K562 (cell line): Measurements from ENCODE around the gene FAM174C. TPM values are rescaled to one million over a fixed set of nuclear protein-coding genes. Genes with fewer than 3 reads are reported as not detected.

Source experiments
- ATAC-seq: fragments of 200-7000 bp; cut with Tn5 transposase; 3 replicates; pipeline ENCODE4 v1.9.1; 2020; ENCODE audit warnings: moderate library complexity
- BruUV-seq: library from RNA; stranded (reverse); fragments of 400-500 nt; replicated peaks from 2 replicates; lab custom pipeline; 2021; lab: Mats Ljungman, UMichigan
- CTCF ChIA-PET: fragments of 300-600 bp; formaldehyde crosslinking; extraction: SDS; loops from one replicate; lab custom pipeline; 2021; ENCODE audit warnings: low intra/inter-chr PET ratio; lab: Yijun Ruan, JAX
- POLR2A ChIA-PET: fragments of 300-600, 350-650 bp; sonication (Branson Sonifier 250); formaldehyde crosslinking; extraction: SDS; loops from one replicate; lab custom pipeline; 2021; ENCODE audit warnings: antibody characterized with exemption, inconsistent platforms; lab: Yijun Ruan, JAX
- DNase-seq, 4 experiments: peaks; one replicate each; pipeline versions ENCODE4 v3.0.0 to v3.0.0-alpha.2; 2011 to 2018; ENCODE audit warnings: low spot score in 3 of 4, mixed read lengths in 3 of 4; ENCODE audit errors: extremely low read depth in 1 of 4
- FAIRE-seq: peaks from 2 replicates; lab custom pipeline; 2011; peaks lifted over from hg19 to GRCh38; lab: Jason Lieb, UNC
- H2AFZ ChIP-seq: 2 replicates; pipeline ENCODE4 v1.6.0; 2011; ENCODE audit warnings: low read depth, low read length, control low read depth, inconsistent platforms
- H3K27ac ChIP-seq: fragments of 200-600 bp; 3 replicates; pipeline ENCODE4 v1.8.0; 2011; ENCODE audit warnings: low read depth, mild to moderate bottlenecking, control low read depth, inconsistent platforms, low read length, moderate library complexity, mixed read lengths; ENCODE audit errors: extremely low read depth
- H3K27me3 ChIP-seq, 2 experiments: fragments of 300-600 bp in 1 of 2; 2 replicates in 1 of 2; 3 replicates in 1 of 2; pipeline versions ENCODE4 v1.6.0 to v1.8.0; 2011; ENCODE audit warnings: inconsistent platforms in 2 of 2, low read length in 2 of 2, mild to moderate bottlenecking in 1 of 2, mixed read lengths in 1 of 2, moderate library complexity in 1 of 2; ENCODE audit not compliant: control insufficient read depth in 2 of 2, insufficient read depth in 2 of 2
- H3K36me3 ChIP-seq: fragments of 300-600 bp; 3 replicates; pipeline ENCODE4 v1.8.0; 2011; ENCODE audit warnings: mild to moderate bottlenecking, low read length, inconsistent platforms; ENCODE audit not compliant: control insufficient read depth, insufficient read depth
- H3K4me1 ChIP-seq, 2 experiments: fragments of 200-600 bp in 1 of 2; replicated peaks in 1 of 2; 2 replicates in 1 of 2; 3 replicates in 1 of 2; pipeline versions ENCODE4 v1.5.1 to v1.8.0; 2011; ENCODE audit warnings: inconsistent platforms in 2 of 2, low read length in 2 of 2, mild to moderate bottlenecking in 1 of 2, mixed read lengths in 1 of 2, moderate library complexity in 1 of 2; ENCODE audit not compliant: control insufficient read depth in 2 of 2, insufficient read depth in 2 of 2
- H3K4me2 ChIP-seq: 2 replicates; pipeline ENCODE4 v1.6.1; 2011; ENCODE audit warnings: low read length, control low read depth, inconsistent platforms, mixed read lengths; ENCODE audit not compliant: insufficient read depth
- H3K4me3 ChIP-seq: fragments of 200-600 bp; sonication (generic), shearing (Covaris generic); 2 replicates; pipeline ENCODE4 v1.5.1; 2016; ENCODE audit warnings: control low read depth, inconsistent platforms
- H3K79me2 ChIP-seq: fragments of 200-600 bp; 3 replicates; pipeline ENCODE4 v1.8.0; 2011; ENCODE audit warnings: low read length, inconsistent platforms; ENCODE audit not compliant: control insufficient read depth, insufficient read depth
- H3K9ac ChIP-seq, 2 experiments: 2 replicates each; pipeline versions ENCODE4 v1.6.0 to v1.6.1; 2011; ENCODE audit warnings: low read depth in 2 of 2, low read length in 2 of 2, control low read depth in 1 of 2, inconsistent platforms in 1 of 2, mild to moderate bottlenecking in 1 of 2, mixed read lengths in 1 of 2; ENCODE audit not compliant: insufficient read depth in 1 of 2
- H3K9me1 ChIP-seq: one replicate; pipeline ENCODE4 v1.6.0; 2011; ENCODE audit warnings: inconsistent platforms, mild to moderate bottlenecking, low read length, moderate library complexity; ENCODE audit not compliant: control insufficient read depth, insufficient read depth
- H3K9me3 ChIP-seq: replicated peaks from 2 replicates; pipeline ENCODE4 v1.5.1; 2011; ENCODE audit warnings: low read depth, low read length, inconsistent platforms; ENCODE audit not compliant: control insufficient read depth, insufficient read depth
- H4K20me1 ChIP-seq: replicated peaks from 2 replicates; pipeline ENCODE4 v1.6.1; 2011; ENCODE audit warnings: low read length, inconsistent platforms, mixed read lengths; ENCODE audit not compliant: control insufficient read depth, insufficient read depth
- AFF1 ChIP-seq, 2 experiments: fragments of 450-650 bp; IDR thresholded peaks; 2 replicates each; pipeline ENCODE4 v1.6.1; 2018; ENCODE audit warnings: mild to moderate bottlenecking in 2 of 2, low read depth in 1 of 2; ENCODE audit not compliant: partially characterized antibody in 2 of 2
- ARID4B ChIP-seq: sonication (generic); formaldehyde crosslinking; IDR thresholded peaks from 2 replicates; pipeline ENCODE4 v1.8.0; 2022; ENCODE audit warnings: mild to moderate bottlenecking, missing genetic modification reagents
- ATF1 ChIP-seq, 2 experiments: fragments of 450-650 bp in 1 of 2; IDR thresholded peaks; 2 replicates each; pipeline ENCODE4 v1.6.1; 2016; ENCODE audit warnings: missing compliant biosample characterization in 1 of 2, missing genetic modification characterization in 1 of 2
- CTBP1 ChIP-seq: fragments of 450-650 bp; IDR thresholded peaks from 2 replicates; pipeline ENCODE4 v1.6.1; 2016; ENCODE audit warnings: borderline replicate concordance
- EP400 ChIP-seq: fragments of 450-650 bp; IDR thresholded peaks from 2 replicates; pipeline ENCODE4 v1.6.1; 2017; ENCODE audit warnings: antibody characterized with exemption, mild to moderate bottlenecking, moderate library complexity
- ERF ChIP-seq: fragments of 450-650 bp; formaldehyde crosslinking; IDR thresholded peaks from 2 replicates; pipeline ENCODE4 v1.4.0; 2020; ENCODE audit warnings: mild to moderate bottlenecking, mixed read lengths
- GABPA ChIP-seq: fragments of 200-800 bp; sonication (Bioruptor generic); conservative IDR thresholded peaks from 2 replicates; pipeline ENCODE4 v1.6.1; 2016; ENCODE audit warnings: low read depth, missing genetic modification characterization, missing compliant biosample characterization
- GATAD2B ChIP-seq: fragments of 450-650 bp; IDR thresholded peaks from 2 replicates; pipeline ENCODE4 v1.6.1; 2017; ENCODE audit warnings: mild to moderate bottlenecking, borderline replicate concordance
- NR2C2 ChIP-seq, 2 experiments: fragments of 200-800 bp in 1 of 2; sonication (Bioruptor generic) in 1 of 2; sonication (generic) in 1 of 2; formaldehyde crosslinking in 1 of 2; IDR thresholded peaks; 2 replicates each; pipeline versions ENCODE4 v1.6.1 to v1.8.0; 2016 to 2022; ENCODE audit warnings: mild to moderate bottlenecking in 1 of 2, missing compliant biosample characterization in 1 of 2, missing genetic modification characterization in 1 of 2, missing genetic modification reagents in 1 of 2
- SIN3B ChIP-seq: fragments of 450-650 bp; IDR thresholded peaks from 2 replicates; pipeline ENCODE4 v1.6.1; 2017; ENCODE audit warnings: low read depth, mild to moderate bottlenecking, moderate library complexity
- SREBF1 ChIP-seq: fragments of 150-350 bp; IDR thresholded peaks from 2 replicates; pipeline ENCODE4 v1.6.1; 2014; ENCODE audit warnings: antibody characterized with exemption, low read depth, low read length, borderline replicate concordance
- WGBS: fragments of 100-300 bp; shearing (Covaris generic); methylation state at CpG from one replicate; pipeline ENCODE4 v1.1.6; 2016; ENCODE audit warnings: low coverage, mixed read lengths; ENCODE audit not compliant: insufficient coverage; ENCODE audit errors: missing lambda C conversion rate; 5-methylcytosine and 5-hydroxymethylcytosine counted together
- in situ Hi-C: fragments of 300-500 bp; cut with MboI; formaldehyde crosslinking; loops from 4 replicates; pipeline ENCODE4 v1.15.0; 2018; ENCODE audit warnings: inconsistent platforms, mixed read lengths
- intact Hi-C: fragments of 100-400 bp; cut with micrococcal nuclease; formaldehyde crosslinking; loops from 2 replicates; pipeline ENCODE4 v1.14.2; 2022
- polyA plus RNA-seq, 8 experiments: library from polyadenylated mRNA; depleted of rRNA in 4 of 8; stranded (reverse) in 5 of 8; unstranded in 3 of 8; fragments of >200 nt; fragmentation: Nextera tagmentation in 2 of 8; fragmentation: Illumina TruSeq in 1 of 8; extraction: Ambion mirVana in 2 of 8; extraction: Trizol in 1 of 8; gene quantifications; 2 replicates each; pipeline versions ENCODE4 v1.2.1 to v1.2.3, GENCODE V29; 2011 to 2014; ENCODE audit warnings: inconsistent platforms in 1 of 8, missing spikeins in 1 of 8
- total RNA-seq, 7 experiments: library from RNA; depleted of rRNA in 6 of 7; stranded (reverse); fragments of >200 nt in 6 of 7; fragmentation: Illumina TruSeq in 2 of 7; extraction: Trizol in 2 of 7; gene quantifications; 2 replicates each; pipeline versions ENCODE4 v1.2.1 to v1.2.3, GENCODE V29; 2011 to 2021; ENCODE audit warnings: low replicate concordance in 1 of 7

Gene FAM174C
- total and polyA plus RNA-seq, 9 of the 15 experiments (the other 6 are each of a cell fraction or from before 2014, with no cell fraction given): 0.66 to 89.6 (median 20.3) TPM

DNA sequence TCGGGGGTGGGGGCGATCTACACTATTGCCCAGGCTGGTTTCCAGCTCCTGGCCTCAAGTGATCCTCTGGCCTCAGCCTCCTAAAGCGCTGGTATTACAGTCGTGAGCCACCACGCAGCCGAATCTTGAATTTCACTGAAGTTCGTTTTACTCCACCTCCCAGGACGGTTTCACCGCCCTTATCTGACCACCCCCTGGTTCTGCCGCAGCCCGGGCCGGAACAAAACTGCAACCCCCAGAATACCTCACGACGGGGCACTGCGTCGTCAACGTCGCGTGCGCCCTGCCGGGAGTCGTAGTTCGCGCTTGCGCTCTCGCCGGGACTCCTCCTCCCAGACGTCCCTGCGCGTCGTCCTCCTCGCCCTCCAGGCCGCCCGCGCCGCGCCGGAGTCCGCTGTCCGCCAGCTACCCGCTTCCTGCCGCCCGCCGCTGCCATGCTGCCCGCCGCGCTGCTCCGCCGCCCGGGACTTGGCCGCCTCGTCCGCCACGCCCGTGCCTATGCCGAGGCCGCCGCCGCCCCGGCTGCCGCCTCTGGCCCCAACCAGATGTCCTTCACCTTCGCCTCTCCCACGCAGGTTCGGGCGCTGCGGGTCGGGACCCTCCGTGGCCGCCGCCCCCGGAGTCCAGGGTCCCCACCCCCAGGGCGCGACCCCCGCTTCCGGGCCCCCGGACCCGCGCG, 33.8 kb upstream of the FAM174C start, which contains the start of gene ATP5F1D:
Gene ATP5F1D, plus strand, starts transcription at position 335 of the 679 bp plus-strand sequence. Its CDS starts 100 bp downstream, at position 435.
- Histone ChIP-seq H3K9ac (peak within 1 kb of the TSS; percentile 86 to 98), H2AFZ (peak within 1 kb of the TSS; percentile 69), H3K4me3 (peak within 1 kb of the TSS; percentile 100), H3K4me2 (peak within 1 kb of the TSS; percentile 96), H3K4me1 (peaks cover 49 to 98% of the 10 kb centered on the region in 2 experiments), H3K27me3 (no peaks in the 10 kb centered on the region), H3K9me3 (no peaks in the 10 kb centered on the region), H4K20me1 (0 out of 2 replicates have a peak, but pooled peaks cover 5% of the 10 kb centered on the region), H3K79me2 (peaks cover 50% of the 10 kb centered on the region), H3K36me3 (peaks cover 38% of the 10 kb centered on the region; the same call in 2 of the 3 replicates), H3K9me1 (peaks cover 4% of the 10 kb centered on the region), H3K27ac (peak within 1 kb of the TSS; percentile 89)
- DNase-seq: peak; percentile 74 to 98 (median 86)
- CTCF ChIA-PET: interaction anchor here (3.1 to 4.8 kb wide), 3 partner anchors 26 to 320 kb away, joined by 21 to 51 read pairs (median 29); no protein-coding TSS in a partner anchor
- intact Hi-C loops: loop anchor here (2.0 to 5.0 kb wide), 2 partner anchors 129 to 379 kb away; no protein-coding TSS in a partner anchor
- peak; percentile 73 for ATAC-seq
- under 1% methylated on average over 61 of the region's 79 CpGs for WGBS
- POLR2A ChIA-PET: interaction anchor here (0.6 to 5.6 kb wide), 7 partner anchors 10 to 751 kb away, joined by 3 to 90 read pairs (median 3); partner anchors contain the start of gene CIRBP
- BruUV-seq: no TSS peak
- peak; percentile 98 for FAIRE-seq
- in situ Hi-C loops: loop anchor here (5.0 to 25.0 kb wide), 2 partner anchors 319 to 479 kb away; partner anchors contain the start of gene MISP
- TF ChIP-seq ERF (CRISPR knock-in tag): 0 out of 2 replicates have a peak, but pooled peaks have one; percentile 69
- peak; percentile 88; the same call in 1 of the 2 replicates for TF ChIP-seq SREBF1
- TF ChIP-seq GATAD2B: peak; percentile 93; the same call in 1 of the 2 replicates
- TF ChIP-seq CTBP1: peak; percentile 80; the same call in 1 of the 2 replicates
- TF ChIP-seq AFF1 (IDR thresholded peaks at IDR 0.05; ENCODE audit: low read depth in 1 of 2, partially characterized antibody in 2 of 2): peak in 1 of 2 experiments; percentile 96
- TF ChIP-seq EP400: peak; percentile 18; the same call in 1 of the 2 replicates
- peak; percentile 78 for TF ChIP-seq ATF1 (CRISPR knock-in tag; IDR thresholded peaks at IDR 0.05)
- peak; percentile 96 for TF ChIP-seq ATF1 (tag; IDR thresholded peaks at IDR 0.05)
- peak; percentile 69 for TF ChIP-seq SIN3B
- TF ChIP-seq ARID4B (CRISPR knock-in tag): peak; percentile 13; the same call in 1 of the 2 replicates
- TF ChIP-seq GABPA (tag): peak; percentile 83
- TF ChIP-seq NR2C2 (CRISPR knock-in tag; IDR thresholded peaks at IDR 0.05): peak; percentile 75; the same call in 1 of the 2 replicates
- TF ChIP-seq NR2C2 (tag; IDR thresholded peaks at IDR 0.05): peak; percentile 94
